GM19467 (cell line): ENCODE data around the gene PRKCE.
"Not testable (repeated sequence)": the region's sequence is repeated elsewhere in the genome, so short reads cannot be mapped to it uniquely, and the experiment has no call there.

Source experiments
- ATAC-seq: cut with Tn5 transposase; IDR thresholded peaks from one replicate; pipeline ENCODE4 v1.9.1; 2021; ENCODE audit warnings: mild to moderate bottlenecking, moderate library complexity; ENCODE audit not compliant: unreplicated experiment

PRKCE gene

GRCh38 chr2:45901468-45902032, 250.1 kb downstream of the PRKCE start:
- ATAC-seq = no peak

- ATAC-seq = no peak
These were observed 250.9 kb downstream of the PRKCE start for GRCh38 chr2:45902380-45902779.

GRCh38 chr2:45902781-45903375, 251.4 kb downstream of the PRKCE start:
- no peak for ATAC-seq

GRCh38 chr2:45904267-45904945, 252.9 kb downstream of the PRKCE start:
- peak; percentile 77 for ATAC-seq

GRCh38 chr2:45904946-45905631, 253.6 kb downstream of the PRKCE start:
- ATAC-seq = no peak

- no peak for ATAC-seq
These were observed 254.1 kb downstream of the PRKCE start for GRCh38 chr2:45905632-45905958.

GRCh38 chr2:45907592-45907991, 256.1 kb downstream of the PRKCE start:
- ATAC-seq = no peak

- ATAC-seq = no peak
These were observed 257.1 kb downstream of the PRKCE start for GRCh38 chr2:45908316-45909170.

GRCh38 chr2:45909171-45909565, 257.7 kb downstream of the PRKCE start:
- no peak for ATAC-seq

DNA sequence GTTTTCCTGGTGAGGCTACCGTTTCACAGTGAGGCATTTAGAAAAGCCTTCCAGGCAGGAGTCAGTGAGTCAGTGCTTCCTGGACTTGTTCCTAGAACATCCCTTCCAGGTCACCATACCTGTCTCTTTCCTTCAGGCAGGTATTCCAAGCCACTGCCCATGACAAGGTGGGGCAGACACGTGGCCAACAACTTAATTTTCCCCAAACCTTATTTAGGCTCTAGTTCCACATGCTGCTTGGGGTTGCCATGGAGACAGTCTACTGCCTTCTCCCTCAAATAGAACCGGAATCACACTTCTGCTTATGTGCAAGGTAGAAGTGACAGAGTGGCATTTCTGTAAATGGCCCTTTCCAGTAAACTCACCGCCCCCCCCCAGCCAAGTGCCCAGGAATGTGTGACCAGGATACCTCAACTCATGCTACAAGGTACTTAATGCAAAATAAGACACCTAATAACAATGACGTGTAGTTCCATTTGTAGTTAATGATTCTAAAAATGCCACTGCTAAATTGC, 258.3 kb downstream of the PRKCE start:
- peak; percentile 60 for ATAC-seq

DNA sequence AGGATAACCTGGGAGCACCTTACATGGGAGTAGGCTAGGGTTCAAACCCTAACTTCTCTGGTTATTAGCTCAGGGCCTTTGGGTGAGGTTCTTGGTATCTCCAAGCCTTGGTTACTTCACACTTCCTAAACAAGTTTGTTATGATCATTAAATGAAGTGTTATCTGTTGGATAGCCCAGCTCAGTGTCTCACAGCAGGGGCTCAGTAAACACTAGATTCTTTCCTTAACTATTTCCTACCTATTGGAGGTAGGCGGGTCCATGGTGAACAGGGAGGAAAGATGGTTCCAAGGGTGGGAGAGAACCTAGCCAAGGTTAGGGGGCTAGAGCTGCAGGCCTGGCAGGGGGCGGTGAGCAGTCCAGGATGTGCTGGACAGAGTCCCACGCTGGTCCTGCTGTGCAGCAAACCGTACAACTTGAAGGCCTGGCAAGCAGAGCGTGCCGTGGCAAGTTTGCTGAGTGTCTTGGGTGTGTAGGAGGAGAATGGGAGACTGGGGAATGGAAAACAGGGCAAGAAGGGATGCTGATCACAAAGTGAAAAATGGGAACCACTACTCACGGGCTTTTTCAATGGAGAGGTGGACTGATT, 259.1 kb downstream of the PRKCE start:
- ATAC-seq = no peak

GRCh38 chr2:45911538-45911937, 260.1 kb downstream of the PRKCE start:
- ATAC-seq = no peak

GRCh38 chr2:45912109-45912508, 260.6 kb downstream of the PRKCE start:
- no peak for ATAC-seq

GRCh38 chr2:45913539-45913938, 262.1 kb downstream of the PRKCE start:
- no peak for ATAC-seq

DNA sequence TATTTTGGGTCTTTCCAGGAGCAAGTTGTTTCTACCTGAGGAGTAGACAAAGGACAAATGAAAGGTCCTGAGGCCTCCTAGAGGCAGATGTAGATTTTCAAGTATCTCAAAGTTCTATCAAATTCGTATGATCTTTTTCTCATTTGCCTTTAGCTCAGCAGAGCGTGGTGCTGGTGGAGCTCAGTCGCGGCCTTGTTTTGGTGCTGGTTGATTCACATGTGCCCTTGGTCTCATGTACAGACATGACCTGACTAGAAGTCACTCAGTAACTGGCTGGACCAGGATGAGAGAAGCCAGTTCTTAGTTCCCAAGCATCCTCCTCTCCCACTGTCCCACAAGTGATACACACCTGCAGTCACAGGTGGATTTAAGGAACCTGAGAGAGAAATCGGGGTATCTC, 264.0 kb downstream of the PRKCE start:
- no peak for ATAC-seq

- ATAC-seq = not testable (repeated sequence)
These were observed 266.2 kb downstream of the PRKCE start for GRCh38 chr2:45917561-45918176.

GRCh38 chr2:45918463-45919159, 267.1 kb downstream of the PRKCE start:
- peak; percentile 16 for ATAC-seq

DNA sequence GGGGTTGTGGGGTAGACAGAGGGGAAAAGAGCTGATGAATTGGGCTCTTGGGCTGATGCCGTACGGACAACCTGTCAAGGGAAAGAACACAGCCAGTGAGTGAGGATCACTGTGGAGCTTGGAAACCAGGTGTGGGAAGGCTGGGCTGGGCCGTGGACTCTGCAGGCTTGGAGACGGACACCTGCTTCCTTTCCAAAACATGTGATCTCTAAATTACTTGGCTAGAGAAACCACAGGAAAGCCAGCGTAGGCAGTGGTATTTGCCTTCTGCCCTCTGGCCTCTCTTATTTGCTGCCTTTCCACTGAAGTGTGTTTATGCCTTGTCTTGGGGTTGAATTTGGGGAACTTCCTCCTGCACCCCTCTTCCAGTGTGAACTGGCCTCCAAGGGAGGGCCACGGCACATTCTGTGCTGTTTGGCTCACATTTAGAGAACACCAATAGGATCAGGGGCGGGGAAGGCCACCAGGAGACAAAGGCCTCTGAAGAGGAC, 267.7 kb downstream of the PRKCE start:
- ATAC-seq = peak; percentile 20

DNA sequence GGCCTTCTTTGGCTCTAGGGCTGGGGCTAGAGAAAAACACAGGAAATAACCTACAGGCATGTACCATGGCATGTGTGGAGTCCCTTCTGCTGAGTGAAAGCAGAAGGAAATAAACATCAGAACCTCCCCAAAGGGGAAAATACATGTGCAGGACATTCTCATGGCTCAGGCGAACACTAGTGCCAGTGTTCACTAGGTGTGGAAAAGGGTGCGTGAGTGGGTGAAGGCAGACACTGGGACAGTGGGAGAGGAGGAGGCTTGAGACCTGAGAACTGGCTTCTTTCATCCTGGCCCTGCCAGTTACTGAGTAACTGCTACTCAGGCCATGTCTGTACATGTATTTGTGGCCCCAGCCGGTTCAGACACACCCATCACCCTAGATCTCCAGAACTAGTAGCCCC, 268.2 kb downstream of the PRKCE start:
- peak; percentile 41 for ATAC-seq
